Fibroblast of the aortic adventitia (primary cell): Measurements from ENCODE around the gene FCER1A. TPM values are rescaled to one million over a fixed set of nuclear protein-coding genes. Genes with fewer than 3 reads are reported as not detected.

Experiments used
- DNase-seq: peaks from one replicate; pipeline ENCODE4 v3.0.0-alpha.2; 2010; ENCODE audit warnings: low read depth
- H3K4me3 ChIP-seq: 2 replicates; pipeline ENCODE4 v1.5.1; 2011; ENCODE audit warnings: low read depth, mild to moderate bottlenecking, control low read depth, low read length, moderate library complexity
- CTCF ChIP-seq: IDR thresholded peaks from 2 replicates; pipeline ENCODE4 v1.5.1; 2011; ENCODE audit warnings: mild to moderate bottlenecking, low read length, control low read depth, inconsistent platforms; ENCODE audit not compliant: insufficient read depth
- total RNA-seq: library from RNA; depleted of rRNA; stranded (reverse); fragments of >200 nt; gene quantifications from 2 replicates; pipeline ENCODE4 v1.2.3, GENCODE V29; 2012; ENCODE audit warnings: low replicate concordance

FCER1A gene
- total RNA-seq, 1 donor = not detected

GRCh38 chr1:159279773-159280172 lies 22.4 kb upstream of the FCER1A start:
- no peak for TF ChIP-seq CTCF
- H3K4me3 ChIP-seq = no peak overlapping the region
- DNase-seq = no peak

GRCh38 chr1:159282118-159282517 lies 20.0 kb upstream of the FCER1A start:
- no peak for TF ChIP-seq CTCF
- DNase-seq = no peak
- no peak overlapping the region for H3K4me3 ChIP-seq

GRCh38 chr1:159289060-159289459 lies 13.1 kb upstream of the FCER1A start:
- no peak for TF ChIP-seq CTCF

GRCh38 chr1:159291424-159291823 lies 10.7 kb upstream of the FCER1A start:
- no peak for DNase-seq
- no peak overlapping the region for H3K4me3 ChIP-seq
- TF ChIP-seq CTCF = no peak

More at GRCh38 chr1:159289060-159289459, 13.1 kb upstream of the FCER1A start:
- no peak for DNase-seq
- H3K4me3 ChIP-seq = no peak overlapping the region

- no peak for DNase-seq
- TF ChIP-seq CTCF = no peak
- no peak overlapping the region for H3K4me3 ChIP-seq
Observed at GRCh38 chr1:159296706-159297375, 5.3 kb upstream of the FCER1A start.

GRCh38 chr1:159300146-159300545 lies 2.0 kb upstream of the FCER1A start:
- TF ChIP-seq CTCF = no peak
- H3K4me3 ChIP-seq = no peak overlapping the region
- no peak for DNase-seq
